Measurements from ENCODE around the gene ZNF837. TPM values are rescaled to one million over a fixed set of nuclear protein-coding genes. Genes with fewer than 3 reads are reported as not detected.
"Not testable (repeated sequence)": the region's sequence is repeated elsewhere in the genome, so short reads cannot be mapped to it uniquely, and the experiment has no call there.

ZNF837 gene
- total RNA-seq, 2 experiments from 2014 or later, result 0.98 to 1.2 TPM

DNA sequence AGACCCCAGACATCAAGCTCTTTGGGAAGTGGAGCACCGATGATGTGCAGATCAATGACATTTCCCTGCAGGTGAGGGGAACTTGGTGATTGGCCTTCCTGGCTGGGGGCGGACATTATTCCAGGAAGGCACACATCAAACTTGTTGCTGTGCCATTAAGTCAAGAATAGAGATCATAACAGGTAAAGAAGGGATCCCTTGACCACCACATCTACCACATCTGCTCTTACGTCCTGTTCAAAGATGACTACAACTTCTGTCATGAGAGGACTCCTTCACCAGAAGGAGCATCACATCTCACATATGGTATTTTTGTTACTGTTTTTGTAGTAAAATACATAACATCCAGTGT lies 7.3 kb upstream of the ZNF837 start:
- H3K36me3 Mint-ChIP-seq, result peaks cover 34% of the 10 kb centered on the region
- CTCF ChIA-PET, result interaction anchor here (1.2 to 1.5 kb wide), 2 partner anchors 20 to 131 kb away, joined by 3 to 6 read pairs; partner anchors contain the start of genes ZBTB45 and ZNF584
- H3K27ac Mint-ChIP-seq, result peak overlapping the region; percentile 96
- ATAC-seq, result no peak
- DNase-seq, result no peak
- H3K27me3 Mint-ChIP-seq, result no peaks in the 10 kb centered on the region
- H3K9me3 Mint-ChIP-seq (ENCODE audit: low read depth), result no peaks in the 10 kb centered on the region
- H3K4me1 Mint-ChIP-seq, result peaks cover 50% of the 10 kb centered on the region
- H3K4me3 Mint-ChIP-seq, result peak overlapping the region; percentile 98

DNA sequence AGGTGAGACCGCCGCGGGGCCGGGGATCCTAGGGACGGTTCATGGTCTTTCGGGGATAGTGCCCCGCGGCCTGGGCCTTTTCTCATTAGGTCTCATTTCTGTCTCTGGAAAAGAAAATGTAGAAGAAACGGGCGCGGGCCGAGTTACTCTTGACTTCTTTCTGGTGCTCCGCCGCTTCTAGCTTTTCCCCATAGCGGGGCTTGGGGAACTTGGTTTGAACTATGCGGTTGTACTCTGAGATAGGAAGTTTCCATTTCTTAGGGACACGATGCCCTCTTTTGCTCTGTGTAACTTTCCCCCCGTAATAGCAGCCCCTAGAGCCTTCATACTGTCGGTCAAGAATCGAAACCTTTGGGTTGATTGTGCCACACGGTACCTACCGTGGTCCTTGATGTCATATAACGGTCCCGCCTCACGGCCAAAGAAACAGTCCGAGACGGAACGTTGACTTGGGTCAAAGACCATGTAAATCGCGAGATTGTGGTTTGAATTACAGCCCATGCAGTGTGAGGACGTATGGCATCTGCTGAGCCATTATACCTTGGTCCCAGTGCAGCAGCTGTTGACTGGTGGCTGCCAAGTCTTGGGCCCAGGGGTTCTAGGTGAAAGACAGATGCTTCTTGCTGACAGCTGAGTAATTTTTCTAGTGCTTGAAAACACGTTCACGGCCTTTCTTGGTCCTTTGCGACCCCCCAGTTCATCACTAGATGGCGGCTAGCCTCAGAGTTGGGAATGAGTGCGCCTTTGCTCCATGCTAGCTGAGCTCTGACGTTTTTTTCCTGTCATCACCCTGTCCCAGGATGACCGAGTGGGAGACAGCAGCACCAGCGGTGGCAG lies 6.7 kb upstream of the ZNF837 start:
- Mint-ChIP-seq H3K4me1 (peaks cover 45% of the 10 kb centered on the region), H3K27me3 (no peaks in the 10 kb centered on the region), H3K9me3 (ENCODE audit: low read depth) (no peaks in the 10 kb centered on the region), H3K27ac (peak overlapping the region; percentile 96), H3K36me3 (peaks cover 28% of the 10 kb centered on the region), H3K4me3 (peak overlapping the region; percentile 98)
- ATAC-seq (peak; percentile 4), DNase-seq (no peak)
- CTCF ChIA-PET, result interaction anchor here (1.1 to 1.5 kb wide), 3 partner anchors 12 to 132 kb away, joined by 3 to 6 read pairs (median 5); partner anchors contain the start of genes ZBTB45 and ZNF584

DNA sequence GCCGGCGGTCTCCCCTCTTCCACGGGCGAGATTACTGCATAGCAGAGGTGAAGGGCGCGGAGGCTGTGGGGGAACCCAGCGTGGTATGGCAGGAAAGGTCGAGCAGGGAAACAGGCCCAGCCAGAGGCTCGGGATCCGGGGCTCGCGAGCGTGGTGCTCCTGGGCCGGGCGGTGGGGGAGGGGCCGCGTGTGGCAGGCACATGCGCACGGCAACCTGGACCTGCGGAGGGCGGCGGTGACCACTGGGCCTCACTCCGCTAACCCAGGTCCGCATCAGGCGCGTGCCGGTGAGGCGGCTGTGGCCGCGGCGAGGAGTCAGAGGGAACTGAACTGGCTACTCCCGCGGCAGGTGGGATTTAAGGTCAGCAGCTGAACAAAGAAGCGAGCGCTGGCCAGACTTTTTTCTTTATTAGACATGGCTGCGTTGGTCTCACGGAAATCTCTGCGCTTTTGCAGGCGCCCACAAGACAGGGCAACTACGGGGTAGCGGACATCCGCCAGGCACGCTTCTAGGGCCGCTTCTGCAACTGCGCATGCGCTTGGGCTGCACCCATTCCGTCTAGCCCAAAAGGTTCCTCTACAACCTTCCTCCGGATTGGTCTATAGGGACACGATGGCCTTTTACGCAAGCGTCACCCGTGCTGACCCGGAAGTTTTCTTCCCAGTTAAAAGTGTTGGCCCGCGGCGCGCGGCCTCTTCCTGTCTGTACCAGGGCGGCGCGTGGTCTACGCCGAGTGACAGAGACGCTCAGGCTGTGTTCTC lies 5.9 kb upstream of the ZNF837 start, which contains the start of gene RPS5:
RPS5 (plus strand) TSS at position 694 of the 762 bp plus-strand sequence. CDS start 869 bp downstream, outside the sequence.
- H3K4me3 Mint-ChIP-seq, result peak within 1 kb of the TSS; percentile 98
- CTCF ChIA-PET, result interaction anchor here (1.1 to 1.5 kb wide), 2 partner anchors 13 to 133 kb away, joined by 5 to 6 read pairs; partner anchors contain the start of gene ZBTB45
- H3K9me3 Mint-ChIP-seq (ENCODE audit: low read depth), result no peaks in the 10 kb centered on the region
- H3K4me1 Mint-ChIP-seq, result peaks cover 47% of the 10 kb centered on the region
- ATAC-seq, result peak; percentile 87
- DNase-seq, result peak; percentile 98
- H3K27me3 Mint-ChIP-seq, result no peaks in the 10 kb centered on the region
- peaks cover 24% of the 10 kb centered on the region for H3K36me3 Mint-ChIP-seq
- peak within 1 kb of the TSS; percentile 96 for H3K27ac Mint-ChIP-seq

DNA sequence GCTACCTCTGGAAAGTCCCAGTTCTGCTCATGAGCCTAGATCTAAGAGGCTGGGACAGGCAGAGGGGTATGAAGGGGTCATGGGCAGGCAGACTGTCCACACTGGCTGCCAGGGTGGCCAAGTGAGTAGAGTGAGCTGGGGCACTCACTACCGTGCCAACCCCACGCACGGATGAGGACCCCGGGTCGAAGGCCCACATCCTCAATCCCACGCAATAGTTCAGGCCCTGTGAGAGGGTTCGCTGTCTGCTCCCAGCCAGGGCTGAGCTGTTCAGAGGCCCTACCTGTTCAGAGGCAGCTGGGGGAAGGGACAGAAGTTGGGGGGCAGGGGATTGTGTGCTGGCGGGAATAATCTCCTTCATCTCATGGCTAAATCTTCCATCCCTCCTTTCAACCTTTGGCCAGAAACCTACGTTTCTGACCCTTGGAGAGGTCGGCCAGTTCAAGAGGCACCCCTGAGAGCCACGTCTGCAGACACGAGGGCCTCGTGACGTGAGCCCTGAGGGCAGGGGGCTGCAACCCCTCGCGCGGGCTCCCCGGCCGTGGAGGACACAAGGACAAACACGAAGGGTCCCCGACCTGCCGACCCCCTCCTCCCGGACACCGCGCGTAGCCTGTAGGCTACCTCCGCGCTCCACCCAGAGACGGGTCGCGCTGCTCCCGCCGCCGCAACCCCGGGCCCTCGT lies 5.2 kb upstream of the ZNF837 start:
- CTCF ChIA-PET, result no interaction called here
- ATAC-seq (no peak), DNase-seq (no peak)
- H3K27ac Mint-ChIP-seq, result peak overlapping the region; percentile 96
- H3K4me3 Mint-ChIP-seq, result peak overlapping the region; percentile 98
- peaks cover 45% of the 10 kb centered on the region for H3K4me1 Mint-ChIP-seq
- no peaks in the 10 kb centered on the region for H3K27me3 Mint-ChIP-seq
- H3K36me3 Mint-ChIP-seq, result peaks cover 23% of the 10 kb centered on the region
- H3K9me3 Mint-ChIP-seq (ENCODE audit: low read depth), result no peaks in the 10 kb centered on the region

DNA sequence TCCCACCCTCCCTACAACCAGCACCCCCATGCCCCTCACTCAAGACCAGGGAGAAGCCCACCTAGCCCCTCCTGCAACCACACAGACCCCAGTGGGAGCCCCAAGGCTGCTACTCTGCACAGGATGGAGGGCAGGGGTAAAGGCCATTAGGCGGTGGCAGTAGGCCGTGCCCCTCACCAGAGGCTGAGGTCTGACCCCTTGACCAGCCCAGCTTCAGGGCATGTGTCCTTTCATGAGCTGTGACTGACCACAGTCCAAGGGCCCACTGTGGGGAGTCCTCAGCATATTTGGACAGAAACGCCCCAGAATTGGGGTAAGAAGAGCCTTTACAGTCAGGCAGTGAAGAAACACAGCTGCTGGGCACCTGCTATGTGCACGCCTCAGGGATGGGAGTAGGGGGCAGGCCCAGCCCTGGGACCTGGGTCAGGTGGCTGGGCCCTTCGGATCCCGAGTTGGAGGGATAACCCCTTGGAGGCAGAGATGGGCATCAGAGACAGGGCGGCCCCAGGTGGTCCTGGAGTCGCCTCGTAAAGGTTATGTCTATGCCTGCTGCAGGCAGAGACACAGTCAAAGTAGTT lies 4.6 kb upstream of the ZNF837 start:
- no peaks in the 10 kb centered on the region for H3K27me3 Mint-ChIP-seq
- ATAC-seq (no peak), DNase-seq (no peak)
- H3K36me3 Mint-ChIP-seq, result peaks cover 17% of the 10 kb centered on the region
- H3K9me3 Mint-ChIP-seq (ENCODE audit: low read depth), result no peaks in the 10 kb centered on the region
- H3K27ac Mint-ChIP-seq, result peak overlapping the region; percentile 96
- peaks cover 38% of the 10 kb centered on the region for H3K4me1 Mint-ChIP-seq
- peak overlapping the region; percentile 98 for H3K4me3 Mint-ChIP-seq
- CTCF ChIA-PET, result no interaction called here

DNA sequence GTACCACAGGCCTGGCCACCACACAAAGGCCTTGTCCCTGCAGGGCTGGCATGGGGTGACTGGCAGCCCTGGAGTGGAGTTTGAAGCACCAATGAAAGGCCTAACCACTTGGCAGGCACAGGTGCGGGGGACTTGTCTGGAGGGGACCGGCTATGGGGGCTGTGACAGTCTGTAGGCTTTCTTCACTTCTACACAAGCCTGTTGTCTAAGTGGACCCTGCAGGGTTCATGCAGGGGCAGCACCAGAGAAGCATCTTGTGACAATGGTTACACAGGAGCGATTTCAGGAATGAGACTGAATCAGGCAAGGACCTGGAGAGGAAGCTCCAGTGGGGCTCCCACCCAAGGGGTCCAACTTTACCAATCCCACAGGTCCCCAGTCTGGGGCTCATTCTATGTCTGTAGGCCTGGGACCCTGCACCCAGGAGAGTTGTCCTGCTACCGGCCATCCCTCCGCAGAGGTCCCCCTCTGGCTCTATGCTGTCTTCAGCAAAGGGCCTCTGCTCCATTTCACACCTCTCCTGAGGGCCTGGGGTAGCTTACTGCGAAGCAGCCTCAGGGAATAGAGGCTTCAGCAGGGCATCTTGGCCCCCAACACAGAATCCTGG lies 2.3 kb upstream of the ZNF837 start:
- Mint-ChIP-seq H3K4me1 (peaks cover 42% of the 10 kb centered on the region), H3K27me3 (no peaks in the 10 kb centered on the region), H3K36me3 (peaks cover 3% of the 10 kb centered on the region), H3K4me3 (no peak overlapping the region), H3K27ac (no peak overlapping the region), H3K9me3 (ENCODE audit: low read depth) (no peaks in the 10 kb centered on the region)
- DNase-seq (no peak), ATAC-seq (no peak)
- CTCF ChIA-PET, result no interaction called here

DNA sequence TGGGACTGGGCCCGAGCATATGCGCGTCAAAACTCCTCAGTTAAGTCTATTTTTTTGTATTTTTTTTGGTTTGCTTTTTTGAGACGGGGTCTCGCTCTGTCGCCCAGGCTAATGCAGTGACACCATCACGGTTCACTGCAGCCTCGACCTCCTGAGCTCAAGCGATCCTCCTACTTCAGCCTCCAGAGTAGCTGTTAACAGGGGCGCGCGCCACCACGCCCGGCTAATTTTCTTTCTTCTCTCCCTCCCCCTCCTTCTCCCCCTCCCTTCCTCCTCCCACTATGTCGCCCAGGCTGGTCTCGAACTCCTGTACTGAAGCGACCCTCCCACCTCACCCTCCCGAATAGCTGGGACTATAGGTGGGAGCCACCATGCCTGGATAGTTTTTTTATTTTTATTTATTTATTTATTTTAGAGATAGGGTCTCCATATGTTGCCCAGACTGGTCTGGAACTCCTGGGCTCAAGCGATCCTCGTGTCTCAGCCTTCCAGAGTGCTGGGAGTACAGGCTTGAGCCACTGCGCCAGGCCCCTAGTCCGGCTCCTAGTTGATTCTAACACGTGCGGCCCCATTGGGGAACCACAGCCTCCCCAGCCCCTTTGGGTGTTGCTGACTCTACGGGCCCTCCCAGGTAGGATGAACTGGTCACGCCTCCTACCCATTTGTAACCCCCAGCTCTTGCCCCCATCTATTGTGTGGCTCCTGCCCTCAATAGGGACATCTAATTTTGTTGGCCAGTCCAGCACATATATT lies 806 bp upstream of the ZNF837 start:
- peak overlapping the region; percentile 93 for H3K4me3 Mint-ChIP-seq
- H3K4me1 Mint-ChIP-seq, result peaks cover 35% of the 10 kb centered on the region
- no peaks in the 10 kb centered on the region for H3K9me3 Mint-ChIP-seq (ENCODE audit: low read depth)
- no peak for ATAC-seq
- DNase-seq, result no peak
- H3K27ac Mint-ChIP-seq, result peak overlapping the region; percentile 93
- H3K27me3 Mint-ChIP-seq, result no peaks in the 10 kb centered on the region
- CTCF ChIA-PET, result interaction anchor here (0.8 to 1.1 kb wide), 3 partner anchors 27 to 138 kb away, joined by 3 read pairs; partner anchors contain the start of genes ZBTB45 and ZNF584
- H3K36me3 Mint-ChIP-seq, result no peaks in the 10 kb centered on the region

DNA sequence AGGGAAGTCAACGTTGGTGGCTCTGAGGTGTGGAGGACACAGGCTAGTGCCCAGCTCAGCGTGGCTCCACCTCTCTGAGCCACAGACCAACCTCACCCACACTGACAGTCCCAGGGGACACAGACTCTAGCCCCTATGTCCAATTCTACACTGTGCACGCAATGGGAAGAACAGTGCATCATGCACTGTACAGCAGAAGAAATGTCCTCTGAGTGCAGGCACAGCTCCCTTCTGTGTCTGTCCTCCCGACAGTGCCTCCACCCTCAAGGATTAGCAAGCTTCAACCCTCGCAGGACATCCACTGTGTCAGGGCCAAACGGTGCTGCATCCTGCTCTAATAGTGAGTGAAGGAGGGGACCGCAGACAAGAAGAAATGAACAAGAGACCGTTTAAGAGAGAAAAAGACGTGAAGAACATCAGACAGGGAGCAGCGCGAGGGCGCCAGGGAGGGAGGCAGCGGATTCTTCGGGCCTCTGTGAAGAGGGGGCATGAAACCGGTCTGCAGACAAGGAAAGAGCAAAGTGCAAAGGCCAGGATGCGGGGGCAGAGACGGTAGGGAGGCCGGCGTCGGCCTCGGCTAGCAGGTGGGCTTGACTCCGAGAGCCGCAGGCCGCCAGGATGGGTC lies 681 bp downstream of the ZNF837 start:
- Mint-ChIP-seq H3K36me3 (no peaks in the 10 kb centered on the region), H3K4me3 (peak overlapping the region; percentile 93), H3K27ac (peak overlapping the region; percentile 93), H3K27me3 (no peaks in the 10 kb centered on the region), H3K4me1 (peaks cover 26% of the 10 kb centered on the region), H3K9me3 (ENCODE audit: low read depth) (no peaks in the 10 kb centered on the region)
- DNase-seq, result no peak
- ATAC-seq, result peak; percentile 0
- CTCF ChIA-PET, result interaction anchor here (0.9 to 1.0 kb wide), 2 partner anchors 17 to 140 kb away, joined by 3 to 6 read pairs; partner anchors contain the start of genes ZBTB45 and ZNF497

DNA sequence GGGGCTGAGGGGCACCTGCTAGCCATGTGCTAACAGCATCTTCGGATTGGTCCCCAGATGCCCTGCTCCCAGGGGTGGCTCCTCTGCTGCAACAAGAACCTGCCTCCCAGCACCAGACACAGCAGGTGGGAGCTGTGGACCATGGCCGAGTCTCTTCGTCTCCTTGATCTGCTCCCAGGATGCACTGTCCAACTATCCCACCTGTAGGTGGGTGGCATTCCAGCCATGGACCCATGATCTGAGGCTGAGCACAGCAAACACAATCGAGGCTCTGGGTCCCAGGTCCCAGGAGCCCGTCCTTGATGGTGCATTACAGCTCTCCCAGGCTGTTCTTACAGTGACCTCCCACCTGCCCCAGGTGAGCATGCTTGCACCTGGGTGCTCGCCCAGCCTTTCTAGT lies 1.6 kb downstream of the ZNF837 start:
- H3K4me1 Mint-ChIP-seq, result peaks cover 24% of the 10 kb centered on the region
- H3K27ac Mint-ChIP-seq, result peak overlapping the region; percentile 93
- H3K36me3 Mint-ChIP-seq, result no peaks in the 10 kb centered on the region
- CTCF ChIA-PET, result interaction anchor here (0.9 to 1.0 kb wide), 2 partner anchors 16 to 141 kb away, joined by 3 to 6 read pairs; partner anchors contain the start of genes ZBTB45 and ZNF497
- peak overlapping the region; percentile 93 for H3K4me3 Mint-ChIP-seq
- no peaks in the 10 kb centered on the region for H3K27me3 Mint-ChIP-seq
- no peak for ATAC-seq
- H3K9me3 Mint-ChIP-seq (ENCODE audit: low read depth), result no peaks in the 10 kb centered on the region
- no peak for DNase-seq

DNA sequence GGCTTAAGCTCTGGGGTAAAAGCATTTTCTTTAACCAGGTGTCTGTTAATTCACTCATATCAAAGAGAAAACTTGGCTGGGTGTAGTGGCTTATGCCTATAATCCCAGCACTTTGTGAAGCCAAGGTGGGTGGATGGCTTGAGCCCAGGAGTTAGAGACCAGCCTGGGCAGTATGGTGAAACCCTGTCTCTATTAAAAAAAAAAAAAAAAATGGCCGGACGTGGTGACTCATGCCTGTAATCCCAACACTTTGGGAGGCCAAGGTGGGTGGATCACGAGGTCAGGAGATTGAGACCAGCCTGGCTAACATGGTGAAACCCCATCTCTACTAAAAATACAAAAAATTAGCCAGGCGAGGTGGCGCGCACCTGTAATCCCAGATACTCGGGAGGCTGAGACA lies 4.1 kb downstream of the ZNF837 start:
- H3K4me1 Mint-ChIP-seq, result peaks cover 20% of the 10 kb centered on the region
- H3K4me3 Mint-ChIP-seq; DNase-seq; ATAC-seq; H3K27me3 Mint-ChIP-seq; H3K9me3 Mint-ChIP-seq (ENCODE audit: low read depth); H3K27ac Mint-ChIP-seq; H3K36me3 Mint-ChIP-seq: not testable (repeated sequence)
- CTCF ChIA-PET, result interaction anchor here (1.7 kb wide), 1 partner anchor 14 kb away, joined by 7 read pairs; the partner anchor contains the start of gene ZNF497

DNA sequence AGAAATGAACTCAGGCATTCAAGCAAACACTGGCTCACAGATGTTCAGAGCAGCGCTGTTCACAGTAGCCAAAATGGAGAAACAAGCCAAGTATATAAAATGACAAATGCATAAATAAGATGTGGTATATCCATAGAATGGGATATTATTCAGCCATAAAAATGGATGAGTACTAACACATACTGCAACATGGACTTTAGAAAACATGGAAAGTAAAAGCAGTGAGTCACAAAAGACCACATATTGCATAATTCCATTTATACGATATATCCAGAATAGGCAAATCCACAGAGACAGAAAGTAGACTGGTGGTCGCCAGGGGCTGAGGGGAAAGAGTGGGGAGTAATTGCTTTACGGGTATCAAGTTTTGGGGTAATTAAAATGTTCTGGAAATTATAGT lies 6.6 kb downstream of the ZNF837 start:
- no peak for ATAC-seq
- Mint-ChIP-seq H3K4me3 (no peak overlapping the region), H3K27me3 (no peaks in the 10 kb centered on the region), H3K36me3 (no peaks in the 10 kb centered on the region), H3K9me3 (ENCODE audit: low read depth) (no peaks in the 10 kb centered on the region), H3K27ac (no peak overlapping the region), H3K4me1 (peaks cover 5% of the 10 kb centered on the region)
- CTCF ChIA-PET, result interaction anchor here (1.2 kb wide), 1 partner anchor 26 kb away, joined by 3 read pairs; no protein-coding TSS in a partner anchor
- no peak for DNase-seq
